H1 (cell line): Measurements from ENCODE around the gene RBM34. TPM values are rescaled to one million over a fixed set of nuclear protein-coding genes. Genes with fewer than 3 reads are reported as not detected.

Experiments
- CTCF ChIA-PET: fragments of 300-600 bp; sonication (Branson Sonifier 250); formaldehyde crosslinking; loops from one replicate; lab custom pipeline; 2021; ENCODE audit not compliant: partially characterized antibody; lab: Charles Lee
- POLR2A ChIA-PET: fragments of 300-600 bp; sonication (Branson Sonifier 250); formaldehyde crosslinking; loops from one replicate; lab custom pipeline; 2021; ENCODE audit warnings: inconsistent platforms; ENCODE audit not compliant: partially characterized antibody; lab: Charles Lee
- DNase-seq, 2 experiments: peaks; one replicate each; pipeline versions ENCODE4 v3.0.0 to v3.0.0-alpha.2; 2010 to 2022; ENCODE audit warnings: low spot score in 2 of 2, low read depth in 1 of 2, mixed read lengths in 1 of 2
- FAIRE-seq: peaks from 2 replicates; lab custom pipeline; 2011; peaks lifted over from hg19 to GRCh38; lab: Jason Lieb, UNC
- H2AFZ ChIP-seq: 2 replicates; pipeline ENCODE4 v1.8.1; 2012; ENCODE audit warnings: low read length, inconsistent platforms
- H2AK5ac ChIP-seq: 2 replicates; pipeline ENCODE4 v1.6.1; 2013; ENCODE audit warnings: low read depth, low read length
- H2BK120ac ChIP-seq: replicated peaks from 2 replicates; pipeline ENCODE3; 2013; ENCODE audit warnings: low read depth, low read length, inconsistent platforms
- H2BK12ac ChIP-seq: 2 replicates; pipeline ENCODE4 v1.6.1; 2013; ENCODE audit warnings: low read depth, low read length
- H2BK15ac ChIP-seq: 2 replicates; pipeline ENCODE4 v1.6.1; 2013; ENCODE audit warnings: low read length
- H2BK20ac ChIP-seq: 2 replicates; pipeline ENCODE4 v1.6.1; 2013; ENCODE audit warnings: low read length
- H2BK5ac ChIP-seq: 2 replicates; pipeline ENCODE4 v1.6.1; 2013; ENCODE audit warnings: low read depth, low read length
- H3K14ac ChIP-seq: 2 replicates; pipeline ENCODE4 v1.6.1; 2013; ENCODE audit warnings: inconsistent platforms; ENCODE audit not compliant: insufficient read length
- H3K18ac ChIP-seq: 2 replicates; pipeline ENCODE4 v1.6.1; 2013; ENCODE audit warnings: low read length; ENCODE audit errors: extremely low read depth
- H3K23ac ChIP-seq: 2 replicates; pipeline ENCODE4 v1.6.1; 2013; ENCODE audit warnings: inconsistent platforms; ENCODE audit not compliant: insufficient read length
- H3K23me2 ChIP-seq: 2 replicates; pipeline ENCODE4 v1.6.1; 2013; ENCODE audit warnings: low read depth, low read length
- H3K27ac ChIP-seq: 2 replicates; pipeline ENCODE4 v1.6.1; 2011; ENCODE audit warnings: low read depth, low read length, inconsistent platforms
- H3K27me3 ChIP-seq, 4 experiments: replicated peaks in 1 of 4; 1 replicate in 1 of 4; 2 replicates in 3 of 4; pipeline versions ENCODE4 v1.6.1 to v1.8.1; 2011 to 2013; ENCODE audit warnings: low read length in 3 of 4, mild to moderate bottlenecking in 3 of 4, inconsistent platforms in 2 of 4, mixed read lengths in 2 of 4, moderate library complexity in 1 of 4; ENCODE audit not compliant: control insufficient read depth in 3 of 4, insufficient read depth in 3 of 4; ENCODE audit errors: extremely low read depth in 1 of 4
- H3K36me3 ChIP-seq, 4 experiments: 2 replicates each; pipeline versions ENCODE4 v1.6.1 to v1.8.1; 2011 to 2013; ENCODE audit warnings: mild to moderate bottlenecking in 4 of 4, low read length in 3 of 4, moderate library complexity in 2 of 4, control low read depth in 1 of 4, inconsistent platforms in 1 of 4; ENCODE audit not compliant: insufficient read depth in 4 of 4, control insufficient read depth in 2 of 4
- H3K4ac ChIP-seq: replicated peaks from 2 replicates; pipeline ENCODE3; 2013; ENCODE audit warnings: low read length, low read depth, mixed read lengths, inconsistent platforms; ENCODE audit not compliant: insufficient read length
- H3K4me1 ChIP-seq, 4 experiments: replicated peaks in 1 of 4; 1 replicate in 1 of 4; 2 replicates in 3 of 4; pipeline versions ENCODE4 v1.6.1 to v1.8.1; 2011 to 2013; ENCODE audit warnings: low read length in 3 of 4, inconsistent platforms in 2 of 4, mixed read lengths in 1 of 4; ENCODE audit not compliant: insufficient read depth in 4 of 4, control insufficient read depth in 3 of 4
- H3K4me2 ChIP-seq, 2 experiments: 2 replicates each; pipeline versions ENCODE4 v1.6.1 to v1.8.1; 2011 to 2013; ENCODE audit warnings: low read depth in 2 of 2, low read length in 2 of 2, control low read depth in 1 of 2, inconsistent platforms in 1 of 2, mild to moderate bottlenecking in 1 of 2; ENCODE audit not compliant: insufficient read depth in 1 of 2
- H3K4me3 ChIP-seq, 4 experiments: fragments of 200-600, 300-600 bp in 1 of 4; sonication (generic), shearing (Covaris generic), sonication (Bioruptor Twin) in 1 of 4; 2 replicates each; pipeline versions ENCODE4 v1.5.1 to v1.8.1; 2011 to 2016; ENCODE audit warnings: low read length in 4 of 4, low read depth in 3 of 4, control low read depth in 2 of 4, inconsistent platforms in 2 of 4, mild to moderate bottlenecking in 2 of 4, mixed read lengths in 1 of 4, moderate library complexity in 1 of 4; ENCODE audit not compliant: insufficient read depth in 2 of 4; ENCODE audit errors: extremely low read depth in 1 of 4
- H3K56ac ChIP-seq: replicated peaks from 2 replicates; pipeline ENCODE3; 2013; ENCODE audit warnings: low read depth, mild to moderate bottlenecking, mixed read lengths, low read length, inconsistent platforms; ENCODE audit not compliant: insufficient read length
- H3K79me1 ChIP-seq: 2 replicates; pipeline ENCODE4 v1.6.1; 2013; ENCODE audit warnings: low read depth, low read length, control low read depth
- H3K79me2 ChIP-seq, 2 experiments: 2 replicates each; pipeline versions ENCODE4 v1.6.1 to v1.8.1; 2012 to 2013; ENCODE audit warnings: low read length in 2 of 2, mild to moderate bottlenecking in 2 of 2, inconsistent platforms in 1 of 2; ENCODE audit not compliant: insufficient read depth in 2 of 2, control insufficient read depth in 1 of 2
- H3K9ac ChIP-seq, 4 experiments: replicated peaks in 1 of 4; 1 replicate in 1 of 4; 2 replicates in 3 of 4; pipeline versions ENCODE4 v1.6.1 to v1.8.1; 2011 to 2013; ENCODE audit warnings: low read depth in 3 of 4, low read length in 3 of 4, control low read depth in 2 of 4, mild to moderate bottlenecking in 2 of 4, moderate library complexity in 2 of 4, inconsistent platforms in 1 of 4; ENCODE audit errors: extremely low read depth in 1 of 4
- H3K9me3 ChIP-seq, 2 experiments: 2 replicates each; pipeline versions ENCODE4 v1.6.1 to v1.8.1; 2012 to 2013; ENCODE audit warnings: mild to moderate bottlenecking in 2 of 2, moderate library complexity in 2 of 2, control low read depth in 1 of 2, inconsistent platforms in 1 of 2, low read depth in 1 of 2, low read length in 1 of 2, mixed read lengths in 1 of 2; ENCODE audit not compliant: insufficient read depth in 2 of 2
- H4K20me1 ChIP-seq, 2 experiments: replicated peaks in 1 of 2; 2 replicates each; pipeline versions ENCODE3 to v1.8.1; 2011 to 2013; ENCODE audit warnings: inconsistent platforms in 2 of 2, low read length in 2 of 2, mild to moderate bottlenecking in 1 of 2; ENCODE audit not compliant: insufficient read depth in 2 of 2, control insufficient read depth in 1 of 2
- H4K5ac ChIP-seq: 2 replicates; pipeline ENCODE4 v1.6.1; 2013; ENCODE audit warnings: low read length, low read depth, mixed read lengths, inconsistent platforms; ENCODE audit not compliant: insufficient read length
- H4K8ac ChIP-seq: 2 replicates; pipeline ENCODE4 v1.8.0; 2013; ENCODE audit warnings: mild to moderate bottlenecking, moderate library complexity, low read length, inconsistent platforms; ENCODE audit not compliant: insufficient read depth; ENCODE audit errors: extremely low read depth
- H4K91ac ChIP-seq: replicated peaks from 2 replicates; pipeline ENCODE3; 2013; ENCODE audit warnings: low read length, mixed read lengths, inconsistent platforms; ENCODE audit not compliant: insufficient read length
- CBX5 ChIP-seq: fragments of 300-800, 300-1000 bp; sonication (generic); IDR thresholded peaks from 2 replicates; pipeline ENCODE4 v1.7.1; 2016; ENCODE audit warnings: antibody characterized with exemption, low read length, low read depth
- KDM5A ChIP-seq: fragments of 200-600 bp; IDR thresholded peaks from 2 replicates; pipeline ENCODE4 v1.7.1; 2012; ENCODE audit warnings: mild to moderate bottlenecking, low read length, inconsistent platforms, mixed read lengths
- RBBP5 ChIP-seq: IDR thresholded peaks from 2 replicates; pipeline ENCODE4 v1.7.1; 2012; ENCODE audit warnings: low read depth, mild to moderate bottlenecking, inconsistent platforms, low read length, moderate library complexity, borderline replicate concordance
- USF2 ChIP-seq: IDR thresholded peaks from 2 replicates; pipeline ENCODE4 v1.6.1; 2011; ENCODE audit warnings: low read length, improper control_type of control experiment
- YY1 ChIP-seq: IDR thresholded peaks from 2 replicates; pipeline ENCODE4 v1.6.1; 2011; ENCODE audit warnings: low read depth, mild to moderate bottlenecking, low read length
- ZNF274 ChIP-seq: IDR thresholded peaks from 2 replicates; pipeline ENCODE4 v1.7.0; 2012; ENCODE audit warnings: low read length, borderline replicate concordance; ENCODE audit errors: extremely low read depth
- polyA plus RNA-seq, 7 experiments: library from polyadenylated mRNA; depleted of rRNA in 3 of 7; stranded (reverse) in 5 of 7; unstranded in 2 of 7; fragments of >200 nt in 5 of 7; fragments of 200-250 nt in 2 of 7; gene quantifications; 1 replicate in 5 of 7; 2 replicates in 1 of 7; 4 replicates in 1 of 7; pipeline versions ENCODE4 v1.2.1 to v1.2.3, GENCODE V29; 2011 to 2013; ENCODE audit warnings: missing spikeins in 2 of 7, mixed read lengths in 2 of 7
- total RNA-seq: library from RNA; stranded (reverse); fragmentation: NEBNext Ultra II Directional; extraction: Animal tissue kit (Norgen Biotek cat#: 25700); gene quantifications from 2 replicates; pipeline ENCODE4 v1.2.1, GENCODE V29; 2021

Gene RBM34
- total and polyA plus RNA-seq, 2 of the 8 experiments (the other 6 are each of a cell fraction or from before 2014, with no cell fraction given) = 18.8 to 108 TPM

GRCh38 chr1:235190431-235190830, 29.4 kb upstream of the RBM34 start:
- H3K23ac ChIP-seq = no peak overlapping the region
- H3K56ac ChIP-seq = no peak overlapping the region
- CTCF ChIA-PET = interaction anchor here (0.7 to 1.5 kb wide), 7 partner anchors 10 to 704 kb away, joined by 3 to 9 read pairs (median 3); no protein-coding TSS in a partner anchor
- H3K14ac ChIP-seq = no peak overlapping the region
- H3K79me2 ChIP-seq = no peaks in the 10 kb centered on the region; a peak in 1 of 4 replicates
- no peaks in the 10 kb centered on the region for H3K4me1 ChIP-seq
- DNase-seq = no peak
- H2AFZ ChIP-seq = no peak overlapping the region
- no peaks in the 10 kb centered on the region for H4K20me1 ChIP-seq
- no peaks in the 10 kb centered on the region for H3K9me3 ChIP-seq
- peaks cover 0 to 36% (median 18%) of the 10 kb centered on the region in 4 experiments; a peak in 5 of 8 replicates for H3K36me3 ChIP-seq
- no peak overlapping the region for H3K4me2 ChIP-seq
- no peak overlapping the region for H2BK120ac ChIP-seq
- H2AK5ac ChIP-seq = no peak overlapping the region
- H4K8ac ChIP-seq = no peak overlapping the region
- H3K27me3 ChIP-seq = no peaks in the 10 kb centered on the region
- no peak overlapping the region for H2BK20ac ChIP-seq
- H3K79me1 ChIP-seq = no peaks in the 10 kb centered on the region
- no peak overlapping the region for H3K18ac ChIP-seq
- no peak overlapping the region for H4K5ac ChIP-seq
- H2BK15ac ChIP-seq = no peak overlapping the region
- no peak overlapping the region for H3K9ac ChIP-seq
- H2BK5ac ChIP-seq = no peak overlapping the region
- no peak overlapping the region for H3K4me3 ChIP-seq
- POLR2A ChIA-PET = interaction anchor here (1.2 kb wide), 1 partner anchor 29 kb away, joined by 4 read pairs; the partner anchor contains the start of gene RBM34
- H3K27ac ChIP-seq = no peak overlapping the region
- H3K23me2 ChIP-seq = no peaks in the 10 kb centered on the region
- no peak overlapping the region for H4K91ac ChIP-seq
- H2BK12ac ChIP-seq = no peak overlapping the region
- no peak overlapping the region for H3K4ac ChIP-seq
- no peak for FAIRE-seq
- TF ChIP-seq CBX5 (no peak), USF2 (no peak), KDM5A (no peak), RBBP5 (no peak), YY1 (no peak), ZNF274 (no peak)
